Ramos (cell line): ENCODE data around the gene ATAD2B.
"Not testable (repeated sequence)": the region's sequence is repeated elsewhere in the genome, so short reads cannot be mapped to it uniquely, and the experiment has no call there.

Experiments
- in situ Hi-C: fragments of 300-500 bp; cut with MboI; formaldehyde crosslinking; loops from one replicate; pipeline ENCODE4 v1.14.3; 2022; ENCODE audit warnings: low sequenced_read_pairs; ENCODE audit not compliant: unreplicated experiment

ATAD2B gene

GRCh38 chr2:23803264-23803964, 123.5 kb downstream of the ATAD2B start:
- in situ Hi-C loops = no loop called here

- in situ Hi-C loops = no loop called here
Observed at GRCh38 chr2:23801396-23801795, 125.5 kb downstream of the ATAD2B start.

GRCh38 chr2:23794234-23794633, 132.7 kb downstream of the ATAD2B start:
- in situ Hi-C loops = no loop called here

- in situ Hi-C loops = no loop called here
Observed at GRCh38 chr2:23793476-23793875, 133.4 kb downstream of the ATAD2B start.

GRCh38 chr2:23791030-23791429, 135.9 kb downstream of the ATAD2B start:
- in situ Hi-C loops = no loop called here

- in situ Hi-C loops = no loop called here
Observed at GRCh38 chr2:23789012-23789411, 137.9 kb downstream of the ATAD2B start.

GRCh38 chr2:23788100-23788499, 138.8 kb downstream of the ATAD2B start:
- in situ Hi-C loops = no loop called here

- in situ Hi-C loops = no loop called here
Observed at GRCh38 chr2:23784971-23785370, 142.0 kb downstream of the ATAD2B start.

- in situ Hi-C loops = no loop called here
Observed at GRCh38 chr2:23782646-23783045, 144.3 kb downstream of the ATAD2B start.

- in situ Hi-C loops = no loop called here
Observed at GRCh38 chr2:23782126-23782525, 144.8 kb downstream of the ATAD2B start.

GRCh38 chr2:23780465-23780864, 146.5 kb downstream of the ATAD2B start:
- in situ Hi-C loops = not testable (repeated sequence)

GRCh38 chr2:23777826-23778225, 149.1 kb downstream of the ATAD2B start:
- in situ Hi-C loops = no loop called here

GRCh38 chr2:23776021-23776420, 150.9 kb downstream of the ATAD2B start:
- in situ Hi-C loops = no loop called here

GRCh38 chr2:23772684-23773083, 154.2 kb downstream of the ATAD2B start:
- in situ Hi-C loops = no loop called here

- in situ Hi-C loops = no loop called here
Observed at GRCh38 chr2:23772056-23772455, 154.9 kb downstream of the ATAD2B start.

- in situ Hi-C loops = no loop called here
Observed at GRCh38 chr2:23769364-23769763, 157.6 kb downstream of the ATAD2B start.

GRCh38 chr2:23767876-23768621, 158.9 kb downstream of the ATAD2B start:
- in situ Hi-C loops = no loop called here

GRCh38 chr2:23762141-23762540, 164.8 kb downstream of the ATAD2B start:
- in situ Hi-C loops = no loop called here

GRCh38 chr2:23761638-23762037, 165.3 kb downstream of the ATAD2B start:
- in situ Hi-C loops = no loop called here

- in situ Hi-C loops = no loop called here
Observed at GRCh38 chr2:23760736-23761135, 166.2 kb downstream of the ATAD2B start.

- in situ Hi-C loops = no loop called here
Observed at GRCh38 chr2:23757686-23758433, 169.1 kb downstream of the ATAD2B start.
